GOT3 (cell line): ENCODE measurements around the gene SLC38A11.
"Not testable (repeated sequence)": the region's sequence is repeated elsewhere in the genome, so short reads cannot be mapped to it uniquely, and the experiment has no call there.

ENCODE experiments used
- DNase-seq: peaks from one replicate; lab custom pipeline; 2025; ENCODE audit warnings: mixed read lengths; lab: John Stamatoyannopoulos, UW

Gene SLC38A11, protein sequence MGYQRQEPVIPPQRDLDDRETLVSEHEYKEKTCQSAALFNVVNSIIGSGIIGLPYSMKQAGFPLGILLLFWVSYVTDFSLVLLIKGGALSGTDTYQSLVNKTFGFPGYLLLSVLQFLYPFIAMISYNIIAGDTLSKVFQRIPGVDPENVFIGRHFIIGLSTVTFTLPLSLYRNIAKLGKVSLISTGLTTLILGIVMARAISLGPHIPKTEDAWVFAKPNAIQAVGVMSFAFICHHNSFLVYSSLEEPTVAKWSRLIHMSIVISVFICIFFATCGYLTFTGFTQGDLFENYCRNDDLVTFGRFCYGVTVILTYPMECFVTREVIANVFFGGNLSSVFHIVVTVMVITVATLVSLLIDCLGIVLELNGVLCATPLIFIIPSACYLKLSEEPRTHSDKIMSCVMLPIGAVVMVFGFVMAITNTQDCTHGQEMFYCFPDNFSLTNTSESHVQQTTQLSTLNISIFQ

DNA sequence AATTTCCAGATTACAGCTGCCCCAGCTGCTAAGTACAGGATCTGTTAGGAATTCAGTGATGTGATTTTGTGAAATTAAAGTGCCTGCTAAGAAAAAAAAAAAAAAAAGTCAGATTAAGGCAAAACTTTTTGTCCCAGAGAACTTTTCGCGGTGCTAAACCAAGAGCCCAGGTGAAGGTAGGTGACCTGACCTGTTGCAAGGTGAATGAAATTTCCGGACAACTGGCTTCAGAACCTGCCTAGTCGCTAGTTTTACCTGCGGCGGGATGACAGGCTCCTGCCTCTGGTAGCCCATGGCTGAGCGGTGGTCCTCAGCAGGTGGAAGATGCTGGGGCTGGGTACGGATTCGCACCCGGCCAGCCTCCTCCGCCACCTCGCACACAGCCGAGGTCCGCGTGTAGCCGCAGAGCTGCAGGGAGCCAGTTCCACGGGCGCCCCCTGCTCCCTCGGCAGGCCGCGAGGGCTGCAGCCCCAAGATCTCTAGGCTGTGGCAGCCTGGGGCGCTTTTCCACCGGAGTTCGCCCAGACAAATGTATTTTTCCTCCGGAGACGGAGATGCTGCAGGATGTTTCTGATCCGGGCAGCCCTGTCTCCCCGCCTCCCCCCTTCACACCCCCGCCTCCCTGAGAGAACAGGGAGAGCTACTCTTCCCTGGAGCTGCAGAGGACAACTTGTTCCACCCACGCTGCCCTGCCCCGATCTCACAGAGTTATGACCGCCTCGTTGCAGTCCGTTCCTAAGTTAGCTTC, at the start of gene SLC38A11:
Gene SLC38A11 (minus strand): TSS at position 572 of the 748 bp plus-strand sequence. CDS start 278 bp downstream, at position 294.
- DNase-seq, result no peak

DNA sequence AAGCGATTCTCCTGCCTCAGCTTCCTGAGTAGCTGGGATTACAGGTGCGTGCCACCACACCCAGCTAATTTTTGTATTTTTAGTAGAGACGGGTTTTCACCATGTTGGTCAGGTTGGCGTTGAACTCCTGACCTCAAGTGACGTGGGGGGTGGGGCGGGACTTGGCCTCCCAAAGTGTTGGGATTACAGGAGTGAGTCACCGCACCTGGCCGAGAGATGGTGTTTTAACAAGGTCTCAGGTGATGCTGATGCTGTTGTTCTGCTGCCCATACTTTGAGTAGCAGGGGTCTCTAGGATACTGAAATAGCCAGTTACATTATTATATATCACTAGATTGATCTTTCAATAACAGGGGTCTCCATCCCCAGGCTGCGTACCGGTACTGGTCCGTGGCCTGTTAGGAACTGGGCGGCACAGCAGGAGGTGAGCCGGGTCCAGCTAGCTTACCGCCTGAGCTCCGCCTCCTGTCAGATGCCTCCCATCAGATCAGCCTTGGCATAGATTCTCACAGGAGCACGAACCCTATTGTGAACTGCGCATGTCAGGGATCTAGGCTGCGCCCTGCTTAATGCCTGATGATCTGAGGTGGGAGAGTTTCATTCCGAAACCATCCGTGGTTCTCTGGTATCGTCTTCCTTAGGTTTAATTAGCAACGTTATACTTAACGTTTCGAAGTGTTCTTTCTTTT, 48.3 kb upstream of the SLC38A11 start:
- no peak for DNase-seq

- DNase-seq, result no peak
Observed at GRCh38 chr2:165002638-165003037, 47.3 kb upstream of the SLC38A11 start.

DNA sequence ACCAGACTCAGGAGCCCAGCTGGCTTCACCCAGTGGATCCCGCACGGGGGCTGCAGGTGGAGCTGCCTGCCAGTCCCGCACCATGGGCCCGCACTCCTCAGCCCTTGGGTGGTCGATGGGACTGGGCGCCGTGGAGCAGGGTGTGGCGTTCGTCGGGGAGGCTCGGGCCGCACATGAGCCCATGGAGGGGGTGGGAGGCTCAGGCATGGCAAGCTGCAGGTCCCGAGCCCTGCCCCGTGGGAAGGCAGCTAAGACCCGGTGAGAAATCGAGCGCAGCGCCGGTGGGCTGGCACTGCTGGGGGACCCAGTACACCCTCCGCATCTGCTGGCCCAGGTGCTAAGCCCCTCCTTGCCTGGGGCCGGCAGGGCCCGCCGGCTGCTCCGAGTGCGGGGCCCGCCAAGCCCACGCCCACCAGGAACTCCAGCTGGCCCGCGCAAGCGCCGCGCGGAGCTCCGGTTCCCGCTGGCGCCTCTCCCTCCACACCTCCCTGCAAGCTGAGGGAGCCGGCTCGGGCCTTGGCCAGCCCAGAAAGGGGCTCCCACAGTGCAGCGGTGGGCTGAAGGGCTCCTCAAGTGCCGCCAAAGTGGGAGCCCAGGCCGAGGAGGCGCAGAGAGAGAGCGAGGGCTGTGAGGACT, 39.5 kb upstream of the SLC38A11 start:
- DNase-seq, result not testable (repeated sequence)

DNA sequence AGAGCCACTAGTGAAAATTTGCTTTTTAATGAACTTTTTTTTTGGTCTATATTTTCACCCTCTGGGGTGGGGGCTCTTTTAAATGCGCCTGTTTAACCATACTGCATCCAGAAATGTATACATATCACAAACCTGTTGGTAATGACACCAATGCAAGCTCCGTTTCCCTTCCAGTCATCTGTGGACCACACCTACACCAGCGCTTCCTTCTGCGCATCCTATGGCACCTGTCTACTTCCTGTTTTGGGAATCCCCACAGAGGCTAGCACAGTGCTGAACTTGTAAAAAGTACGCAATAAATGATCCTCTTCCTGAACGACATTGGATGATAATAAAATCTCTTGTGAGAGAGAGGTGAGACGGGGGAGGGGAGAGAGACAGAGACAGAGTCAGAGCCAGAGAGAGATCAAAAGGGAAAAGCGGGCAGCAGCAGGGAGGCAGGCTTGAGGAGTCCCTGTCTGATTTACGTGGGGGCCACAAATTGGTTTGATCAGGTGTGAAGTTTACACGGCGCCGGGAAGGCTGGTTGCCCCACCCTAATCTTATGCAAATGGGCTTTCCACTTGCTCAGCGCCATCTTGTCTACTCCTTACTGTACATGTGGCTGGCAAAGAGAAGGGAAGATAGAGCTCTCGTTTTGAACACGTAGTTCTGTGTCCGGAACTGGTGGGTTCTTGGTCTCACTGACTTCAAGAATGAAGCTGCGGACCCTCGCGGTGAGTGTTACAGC, 38.1 kb upstream of the SLC38A11 start:
- DNase-seq, result no peak

- DNase-seq, result peak; percentile 12
Observed at GRCh38 chr2:164992818-164993217, 37.5 kb upstream of the SLC38A11 start.

GRCh38 chr2:164992093-164992454, 36.7 kb upstream of the SLC38A11 start:
- not testable (repeated sequence) for DNase-seq

DNA sequence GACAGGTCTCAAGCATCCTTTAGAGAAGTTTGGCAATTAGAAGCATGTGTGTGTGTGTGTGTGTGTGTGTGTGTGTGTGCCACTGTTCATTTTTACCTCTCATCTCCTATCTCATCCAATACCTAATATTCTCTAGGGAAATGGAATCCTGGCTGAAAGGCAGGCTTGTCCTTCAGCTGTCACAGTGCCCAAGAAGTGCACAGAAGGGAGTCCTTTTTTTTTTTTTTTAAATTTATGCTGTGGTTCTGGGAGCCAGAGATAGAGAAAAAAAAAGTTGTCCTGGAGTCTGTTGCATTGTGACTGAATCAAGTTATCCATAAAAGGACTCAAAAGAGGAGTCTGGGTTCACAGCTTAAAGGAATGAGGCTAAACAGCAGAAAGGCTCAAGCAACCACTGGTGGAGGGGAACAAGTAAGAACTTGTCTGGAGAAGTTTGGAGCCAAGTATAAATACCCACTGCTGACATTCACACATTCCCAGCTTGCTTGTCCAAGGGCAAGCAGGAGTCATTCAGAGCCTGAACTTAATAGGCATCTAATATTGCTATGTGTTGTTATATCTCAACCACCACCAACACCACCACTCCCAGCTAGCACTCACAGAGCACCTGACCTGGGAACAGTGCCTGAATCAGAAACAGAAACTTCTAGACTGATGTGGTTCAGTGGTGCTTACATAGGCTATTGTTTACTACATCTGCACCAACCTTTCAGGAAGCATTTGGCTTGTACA, 36.2 kb upstream of the SLC38A11 start:
- not testable (repeated sequence) for DNase-seq

DNA sequence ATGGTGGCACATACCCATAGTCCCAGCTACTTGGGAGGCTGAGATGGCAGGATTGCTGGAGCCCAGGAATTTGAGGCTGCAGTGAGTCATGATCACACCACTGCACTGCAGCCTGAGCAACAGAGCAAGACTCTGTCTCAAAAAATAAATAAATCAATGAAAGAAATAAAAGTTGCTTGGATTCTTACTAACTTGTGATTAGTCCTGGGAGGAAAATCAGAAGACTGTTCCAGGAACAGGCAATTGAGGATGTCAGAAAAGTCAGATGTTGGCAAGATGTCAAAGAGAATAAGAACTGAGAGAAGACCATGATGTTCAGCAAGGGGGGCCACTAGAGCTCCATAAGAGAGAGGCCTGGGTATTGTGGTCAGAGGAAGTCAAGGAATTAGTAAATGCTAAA, 35.6 kb upstream of the SLC38A11 start:
- not testable (repeated sequence) for DNase-seq

GRCh38 chr2:164988805-164989204, 33.5 kb upstream of the SLC38A11 start:
- not testable (repeated sequence) for DNase-seq

DNA sequence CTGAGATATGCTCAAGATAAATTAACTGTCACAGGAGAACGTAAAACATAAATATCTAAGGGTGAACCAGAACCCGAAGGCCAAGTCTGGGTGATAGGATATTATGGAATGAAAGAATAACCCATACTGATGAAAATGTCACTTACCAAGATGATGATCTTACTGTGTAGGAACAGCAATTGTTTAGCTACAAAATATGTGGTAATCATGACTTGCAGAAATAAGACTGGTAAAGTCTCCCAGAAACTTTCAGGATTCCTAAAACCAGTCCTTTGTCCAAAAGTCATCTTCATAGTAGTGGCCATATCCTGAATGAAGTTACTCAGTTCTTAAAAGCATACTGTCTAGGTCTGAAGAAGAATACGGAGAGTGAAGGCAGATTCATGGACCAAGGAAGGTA, 30.7 kb upstream of the SLC38A11 start:
- not testable (repeated sequence) for DNase-seq

GRCh38 chr2:164984428-164984827, 29.1 kb upstream of the SLC38A11 start:
- no peak for DNase-seq

DNA sequence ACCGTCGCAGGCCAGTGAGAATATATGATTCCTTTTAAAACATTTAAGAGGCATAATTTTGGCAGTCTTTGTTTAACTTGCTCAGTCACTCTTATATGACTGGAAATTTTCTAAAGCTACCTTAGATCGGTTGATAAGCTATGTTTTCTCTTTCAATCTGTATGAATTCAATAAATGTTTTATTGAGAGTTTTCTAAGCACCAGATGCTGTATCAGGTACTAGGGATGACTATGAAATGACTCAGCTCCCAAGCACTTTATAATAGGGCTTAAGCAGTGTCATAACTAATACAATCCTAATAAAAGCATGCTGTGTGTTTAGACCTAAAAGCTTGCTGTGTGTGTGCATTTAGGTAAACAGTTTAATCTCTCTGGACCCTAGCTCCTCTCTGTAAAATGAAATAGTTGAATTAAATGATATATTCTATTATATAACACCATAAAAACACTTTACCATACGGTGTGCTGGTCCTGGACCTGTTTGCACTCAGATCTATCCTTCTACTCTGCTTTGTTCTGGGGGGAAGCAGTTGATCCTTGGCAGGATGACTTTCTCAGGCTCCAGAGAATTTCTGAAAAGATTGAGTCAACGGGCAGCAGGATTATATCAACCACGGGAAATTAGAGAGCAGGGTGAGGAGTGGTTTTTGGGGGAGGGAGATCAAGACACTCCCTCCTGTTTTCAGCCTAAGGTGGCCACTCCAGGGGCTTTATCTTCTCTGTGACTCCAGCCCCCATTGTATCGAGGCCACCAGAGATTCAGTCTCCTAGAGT, 26.1 kb upstream of the SLC38A11 start:
- no peak for DNase-seq

DNA sequence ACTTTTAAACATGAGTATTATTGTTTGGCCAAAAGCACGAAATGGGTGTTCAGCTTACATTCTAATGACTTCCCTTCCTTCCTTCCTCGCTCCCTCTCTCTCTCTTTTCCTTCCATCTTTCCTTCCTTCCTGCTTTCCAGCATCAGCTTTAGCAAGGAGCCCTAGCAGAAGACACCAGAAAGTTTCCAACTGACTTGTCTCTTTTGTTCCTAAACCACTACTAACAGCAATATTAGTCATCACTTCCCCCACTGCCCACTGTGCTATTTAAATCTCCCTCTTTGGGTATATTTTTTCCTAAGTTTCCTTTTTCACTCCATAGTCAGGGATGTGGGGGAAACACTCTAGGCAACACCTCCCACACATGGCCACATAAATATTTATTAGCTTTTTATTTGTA, 25.4 kb upstream of the SLC38A11 start:
- DNase-seq, result not testable (repeated sequence)

DNA sequence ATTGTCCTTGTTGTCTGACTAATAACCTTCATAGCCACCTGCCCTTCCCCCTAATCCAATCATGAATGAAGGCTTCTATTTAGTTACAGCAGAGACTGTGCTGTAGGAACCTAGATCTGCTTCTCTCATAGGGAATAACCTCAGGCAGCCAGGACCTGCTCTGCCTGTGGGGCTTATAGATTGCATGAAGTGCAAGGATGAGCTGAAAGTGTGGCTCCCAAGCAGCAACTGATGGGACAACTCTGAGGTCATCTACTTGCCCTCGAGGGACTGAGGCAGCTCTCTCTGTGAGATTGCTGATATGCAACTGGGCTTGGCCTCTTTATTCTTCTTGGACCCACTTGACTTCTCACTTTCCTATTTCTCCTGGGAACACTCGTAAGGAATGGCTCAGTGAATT, 23.8 kb upstream of the SLC38A11 start:
- DNase-seq, result no peak

DNA sequence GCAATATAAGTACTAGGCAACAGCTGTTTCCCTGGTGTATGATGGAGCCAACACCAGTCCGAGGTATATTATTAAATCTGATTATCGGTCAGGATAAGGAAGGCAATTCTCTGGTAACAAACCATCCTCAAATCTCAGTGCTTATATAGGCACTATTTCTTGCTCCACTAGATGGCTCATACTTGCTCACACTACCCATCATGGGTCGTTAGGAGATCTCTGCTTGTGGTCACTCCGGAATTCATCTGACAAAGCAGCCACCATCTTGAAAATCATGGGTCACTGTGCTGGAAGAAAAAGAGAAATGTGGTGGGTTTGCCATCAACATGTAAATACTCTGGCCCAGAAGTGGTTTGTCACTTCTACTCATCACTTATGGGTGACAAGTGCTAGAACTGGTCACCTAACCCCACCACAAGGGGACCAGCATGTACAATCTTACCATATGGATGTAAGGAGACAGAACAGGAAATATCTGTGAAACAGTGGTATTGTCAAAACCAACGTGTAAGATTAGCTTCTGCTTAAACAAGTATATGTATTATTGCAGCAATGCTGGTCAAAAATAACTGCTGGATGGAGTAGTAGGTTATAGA, 21.6 kb upstream of the SLC38A11 start:
- not testable (repeated sequence) for DNase-seq

DNA sequence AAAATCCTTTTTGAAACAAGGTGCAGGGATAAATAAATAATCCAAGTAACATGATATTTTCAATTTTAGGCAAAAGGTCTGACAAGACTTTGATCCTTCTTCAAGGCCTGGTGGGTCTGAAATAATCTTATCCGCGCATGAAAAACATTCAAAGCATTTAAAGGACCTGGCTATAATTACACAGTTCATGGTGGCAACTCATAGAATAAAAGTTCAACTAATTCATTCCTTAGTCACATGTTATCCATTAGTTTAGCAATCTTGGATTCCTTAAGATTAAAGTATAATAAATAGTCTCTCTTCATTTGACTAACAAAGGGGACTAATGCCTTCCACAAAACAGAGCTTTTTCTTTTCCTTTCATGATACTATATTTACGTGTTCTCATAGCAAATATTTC, 21.0 kb upstream of the SLC38A11 start:
- DNase-seq, result no peak

- DNase-seq, result no peak
Observed at GRCh38 chr2:164975891-164976290, 20.6 kb upstream of the SLC38A11 start.

DNA sequence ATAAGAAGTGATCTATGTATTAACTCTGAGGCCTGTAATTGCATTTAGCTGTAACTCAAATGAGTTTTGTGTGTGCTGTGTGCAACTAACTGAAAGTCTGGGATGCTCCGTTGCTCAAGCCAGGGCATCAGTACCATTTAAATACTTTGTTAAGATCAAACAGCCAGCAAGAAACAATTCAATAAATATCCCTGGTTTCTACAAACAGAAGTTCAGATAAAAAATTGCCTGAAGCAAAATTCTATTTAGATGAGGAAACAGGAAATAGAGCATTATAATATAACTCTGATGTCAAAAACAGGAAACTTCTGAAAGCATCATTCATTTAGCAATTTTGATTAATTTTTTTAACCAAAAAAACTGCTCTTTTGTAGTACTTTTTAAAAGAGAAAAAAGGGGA, 18.9 kb upstream of the SLC38A11 start:
- no peak for DNase-seq
